RWPE1 (cell line): ENCODE data around the gene UBE2J1.
A peak's percentile ranks its signal among the peaks of the same experiment; 100 is the strongest.
"Not testable (repeated sequence)": the region's sequence is repeated elsewhere in the genome, so short reads cannot be mapped to it uniquely, and the experiment has no call there.

Experiments used
- CTCF ChIA-PET: fragments of 350-600 bp; sonication (Branson Sonifier 250); formaldehyde crosslinking; extraction: SDS; loops from one replicate; lab custom pipeline; 2021; lab: Yijun Ruan, JAX
- POLR2A ChIA-PET: fragments of 400-600 bp; formaldehyde crosslinking; extraction: SDS; loops from one replicate; lab custom pipeline; 2020; ENCODE audit warnings: antibody characterized with exemption; ENCODE audit not compliant: low non-redundant PET; lab: Yijun Ruan, JAX
- DNase-seq: peaks from one replicate; pipeline ENCODE4 v3.0.0; 2012; ENCODE audit warnings: low spot score
- H3K27ac ChIP-seq: fragments of 450-650 bp; 2 replicates; pipeline ENCODE4 v1.5.1; 2017
- TF ChIP-seq, protein P1 (sequence below): fragments of 450-650 bp; conservative IDR thresholded peaks from 2 replicates; pipeline ENCODE4 v1.5.1; 2017; ENCODE audit warnings: low read depth, mild to moderate bottlenecking

UBE2J1 gene

DNA sequence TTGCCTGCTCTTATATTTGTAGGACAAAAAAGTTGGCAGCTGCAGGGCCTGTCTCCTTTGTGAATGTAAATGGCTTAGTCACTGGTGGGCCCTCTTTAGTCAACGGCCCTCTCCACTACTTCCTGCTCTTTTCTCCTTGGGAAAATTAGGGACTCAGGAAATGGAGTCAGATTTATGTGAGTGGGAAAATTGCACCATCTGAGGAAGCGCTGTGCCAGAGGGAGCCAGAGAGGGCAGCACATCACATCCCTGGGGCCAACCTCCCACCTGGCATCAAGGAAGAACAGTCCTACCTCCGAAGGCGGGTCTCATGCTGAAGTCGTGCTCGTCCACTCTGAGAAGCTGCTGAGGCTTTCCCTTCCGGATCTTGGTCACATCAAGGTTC, 53.1 kb downstream of the UBE2J1 start:
- CTCF ChIA-PET, result interaction anchor here (0.6 kb wide), 1 partner anchor 1910 kb away, joined by 4 read pairs; no protein-coding TSS in a partner anchor
- DNase-seq, result no peak
- TF ChIP-seq, protein P1, sequence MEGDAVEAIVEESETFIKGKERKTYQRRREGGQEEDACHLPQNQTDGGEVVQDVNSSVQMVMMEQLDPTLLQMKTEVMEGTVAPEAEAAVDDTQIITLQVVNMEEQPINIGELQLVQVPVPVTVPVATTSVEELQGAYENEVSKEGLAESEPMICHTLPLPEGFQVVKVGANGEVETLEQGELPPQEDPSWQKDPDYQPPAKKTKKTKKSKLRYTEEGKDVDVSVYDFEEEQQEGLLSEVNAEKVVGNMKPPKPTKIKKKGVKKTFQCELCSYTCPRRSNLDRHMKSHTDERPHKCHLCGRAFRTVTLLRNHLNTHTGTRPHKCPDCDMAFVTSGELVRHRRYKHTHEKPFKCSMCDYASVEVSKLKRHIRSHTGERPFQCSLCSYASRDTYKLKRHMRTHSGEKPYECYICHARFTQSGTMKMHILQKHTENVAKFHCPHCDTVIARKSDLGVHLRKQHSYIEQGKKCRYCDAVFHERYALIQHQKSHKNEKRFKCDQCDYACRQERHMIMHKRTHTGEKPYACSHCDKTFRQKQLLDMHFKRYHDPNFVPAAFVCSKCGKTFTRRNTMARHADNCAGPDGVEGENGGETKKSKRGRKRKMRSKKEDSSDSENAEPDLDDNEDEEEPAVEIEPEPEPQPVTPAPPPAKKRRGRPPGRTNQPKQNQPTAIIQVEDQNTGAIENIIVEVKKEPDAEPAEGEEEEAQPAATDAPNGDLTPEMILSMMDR, result no peak
- H3K27ac ChIP-seq, result no peak overlapping the region
- POLR2A ChIA-PET, result no interaction called here

DNA sequence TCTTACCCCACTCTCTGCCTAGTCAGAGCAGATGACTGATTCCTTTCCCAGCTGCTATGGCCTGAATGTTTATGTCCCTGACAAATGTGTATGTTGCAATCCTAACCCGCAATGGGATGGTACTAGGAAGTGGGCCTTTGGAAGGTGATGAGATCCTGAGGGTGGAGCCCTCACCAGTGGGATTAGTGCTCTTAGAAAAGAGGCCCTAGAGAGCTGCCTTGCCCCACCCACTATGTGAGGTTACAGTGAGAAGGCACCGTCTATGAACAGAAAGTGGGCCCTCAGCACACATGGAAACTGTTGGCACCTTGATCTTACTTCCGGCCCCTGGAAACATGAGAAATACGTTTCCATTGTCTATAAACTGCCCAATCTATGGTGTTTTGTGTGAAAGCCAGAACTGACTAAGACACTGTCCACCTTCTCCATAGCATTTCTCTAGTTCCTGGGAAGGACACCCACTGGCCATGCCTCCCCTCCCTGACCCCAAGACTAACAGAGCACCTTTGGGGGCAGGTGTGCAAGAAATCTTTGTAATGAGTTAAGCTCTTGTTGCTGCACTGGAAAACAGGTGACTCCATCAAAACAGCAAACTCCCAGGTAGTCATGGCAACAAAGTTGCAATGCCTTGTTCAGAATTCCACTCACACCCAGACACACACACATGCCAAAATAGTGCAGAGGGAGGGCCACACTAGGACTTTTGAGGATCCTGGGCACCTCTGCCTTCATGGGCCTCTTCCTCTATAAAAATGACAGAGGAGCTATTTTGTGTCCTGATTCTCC, 53.6 kb downstream of the UBE2J1 start:
- DNase-seq, result no peak
- ChIA-PET POLR2A (no interaction called here), CTCF (interaction anchor here (0.6 kb wide), 1 partner anchor 1910 kb away, joined by 4 read pairs; no protein-coding TSS in a partner anchor)
- TF ChIP-seq, protein P1, result no peak
- H3K27ac ChIP-seq, result no peak overlapping the region

GRCh38 chr6:89297695-89298351, 54.7 kb downstream of the UBE2J1 start:
- H3K27ac ChIP-seq, result peak overlapping the region; percentile 51
- CTCF ChIA-PET, result interaction anchor here (1.2 kb wide), 1 partner anchor 74 kb away, joined by 3 read pairs; no protein-coding TSS in a partner anchor
- DNase-seq, result peak; percentile 92
- POLR2A ChIA-PET, result interaction anchor here (0.5 kb wide), 1 partner anchor 48 kb away, joined by 3 read pairs; no protein-coding TSS in a partner anchor
- TF ChIP-seq, protein P1, result no peak

DNA sequence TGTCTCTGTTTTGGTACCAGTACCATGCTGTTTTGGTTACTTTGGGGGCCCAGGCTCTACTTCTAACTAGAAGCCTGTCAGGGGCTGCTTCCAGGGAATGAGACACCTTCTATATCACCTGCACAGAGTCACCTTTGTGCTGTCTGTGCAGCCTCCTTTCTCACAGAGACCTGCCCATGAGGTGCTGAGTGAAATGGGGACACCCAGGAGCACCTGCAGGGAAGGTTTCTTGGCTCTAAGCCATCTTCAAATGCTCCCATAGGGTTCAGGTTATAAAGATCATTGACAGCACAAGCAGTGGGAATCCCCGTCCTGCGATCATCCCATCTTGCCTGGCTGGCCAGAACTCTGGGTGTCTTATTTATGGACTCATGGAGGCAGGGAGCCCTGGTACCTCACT, 56.5 kb downstream of the UBE2J1 start:
- ChIA-PET CTCF (no interaction called here), POLR2A (no interaction called here)
- TF ChIP-seq, protein P1, result no peak
- H3K27ac ChIP-seq, result no peak overlapping the region
- DNase-seq, result no peak

DNA sequence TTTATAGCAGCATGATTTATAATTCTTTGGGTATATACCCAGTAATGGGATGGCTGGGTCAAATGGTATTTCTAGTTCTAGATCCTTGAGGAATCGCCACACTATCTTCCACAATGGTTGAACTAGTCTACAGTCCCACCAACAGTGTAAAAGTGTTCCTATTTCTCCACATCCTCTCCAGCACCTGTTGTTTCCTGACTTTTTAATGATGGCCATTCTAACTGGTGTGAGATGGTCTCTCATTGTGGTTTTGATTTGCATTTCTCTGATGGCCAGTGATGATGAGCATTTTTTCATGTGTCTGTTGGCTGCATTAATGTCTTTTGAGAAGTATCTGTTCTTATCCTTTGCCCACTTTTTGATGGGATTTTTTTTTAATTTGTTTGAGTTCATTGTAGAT, 57.4 kb downstream of the UBE2J1 start:
- H3K27ac ChIP-seq, DNase-seq, POLR2A ChIA-PET, CTCF ChIA-PET: not testable (repeated sequence)

- no peak for DNase-seq
- H3K27ac ChIP-seq, result no peak overlapping the region
- CTCF ChIA-PET, result interaction anchor here (0.6 to 1.1 kb wide), 4 partner anchors 9 to 81 kb away, joined by 3 to 4 read pairs (median 3); no protein-coding TSS in a partner anchor
- TF ChIP-seq, protein P1, result no peak
- POLR2A ChIA-PET, result no interaction called here
Observed at GRCh38 chr6:89291256-89291819, 61.2 kb downstream of the UBE2J1 start.
